Measurements from ENCODE around the gene AP1M1. TPM values are rescaled to one million over a fixed set of nuclear protein-coding genes. Genes with fewer than 3 reads are reported as not detected.

AP1M1 gene
- total RNA-seq, 2 experiments from 2014 or later, result 100 to 113 TPM

GRCh38 chr19:16185768-16186123 lies 12.0 kb upstream of the AP1M1 start:
- Mint-ChIP-seq H3K4me3 (peak overlapping the region; percentile 98), H3K9me3 (no peaks in the 10 kb centered on the region), H3K4me1 (ENCODE audit: low read depth) (peaks cover 28% of the 10 kb centered on the region), H3K27ac (peak overlapping the region; percentile 94), H3K27me3 (peaks cover 4% of the 10 kb centered on the region), H3K36me3 (peaks cover 25% of the 10 kb centered on the region)
- DNase-seq, result peak; percentile 66
- ChIA-PET CTCF (interaction anchor here (0.6 to 3.2 kb wide), 31 partner anchors 9 to 805 kb away, joined by 3 to 62 read pairs (median 4); partner anchors contain the start of genes AP1M1, RAB8A and TPM4), POLR2A (interaction anchor here (0.8 to 1.9 kb wide), 7 partner anchors 12 to 349 kb away, joined by 3 to 11 read pairs (median 3); partner anchors contain the start of genes AP1M1 and HSH2D)
- intact Hi-C loops (cut with micrococcal nuclease), result loop anchor here (1.0 to 10.0 kb wide), 7 partner anchors 12 to 557 kb away; partner anchors contain the start of genes AP1M1 and RAB8A

- no peak for DNase-seq
- peaks cover 22% of the 10 kb centered on the region for H3K4me1 Mint-ChIP-seq (ENCODE audit: low read depth)
- no peak overlapping the region for H3K4me3 Mint-ChIP-seq
- ChIA-PET POLR2A (no interaction called here), CTCF (interaction anchor here (0.6 to 2.0 kb wide), 3 partner anchors 9 to 495 kb away, joined by 3 to 9 read pairs (median 6); partner anchors contain the start of gene AP1M1)
- H3K27ac Mint-ChIP-seq, result no peak overlapping the region
- intact Hi-C loops (cut with micrococcal nuclease), result loop anchor here (10.0 kb wide), 1 partner anchor 354 kb away; no protein-coding TSS in a partner anchor
- H3K36me3 Mint-ChIP-seq, result peaks cover 36% of the 10 kb centered on the region
- peaks cover 2% of the 10 kb centered on the region for H3K27me3 Mint-ChIP-seq
- H3K9me3 Mint-ChIP-seq, result no peaks in the 10 kb centered on the region
These were observed 9.2 kb upstream of the AP1M1 start for GRCh38 chr19:16188521-16188920.

- Mint-ChIP-seq H3K4me3 (no peak overlapping the region), H3K36me3 (peaks cover 35% of the 10 kb centered on the region), H3K4me1 (ENCODE audit: low read depth) (peaks cover 17% of the 10 kb centered on the region), H3K27me3 (no peaks in the 10 kb centered on the region), H3K27ac (no peak overlapping the region), H3K9me3 (no peaks in the 10 kb centered on the region)
- ChIA-PET POLR2A (no interaction called here), CTCF (interaction anchor here (1.0 kb wide), 1 partner anchor 148 kb away, joined by 3 read pairs; no protein-coding TSS in a partner anchor)
- no peak for DNase-seq
- intact Hi-C loops (cut with micrococcal nuclease), result no loop called here
These were observed 7.5 kb upstream of the AP1M1 start for GRCh38 chr19:16190198-16190597.

GRCh38 chr19:16190736-16191135 lies 7.0 kb upstream of the AP1M1 start:
- no peak for DNase-seq
- no peak overlapping the region for H3K4me3 Mint-ChIP-seq
- intact Hi-C loops (cut with micrococcal nuclease), result no loop called here
- peaks cover 14% of the 10 kb centered on the region for H3K4me1 Mint-ChIP-seq (ENCODE audit: low read depth)
- H3K36me3 Mint-ChIP-seq, result peaks cover 32% of the 10 kb centered on the region
- H3K27ac Mint-ChIP-seq, result no peak overlapping the region
- ChIA-PET CTCF (no interaction called here), POLR2A (no interaction called here)
- no peaks in the 10 kb centered on the region for H3K27me3 Mint-ChIP-seq
- no peaks in the 10 kb centered on the region for H3K9me3 Mint-ChIP-seq

GRCh38 chr19:16191216-16191908 lies 6.3 kb upstream of the AP1M1 start:
- Mint-ChIP-seq H3K27ac (no peak overlapping the region), H3K4me1 (ENCODE audit: low read depth) (peaks cover 13% of the 10 kb centered on the region), H3K4me3 (no peak overlapping the region), H3K27me3 (no peaks in the 10 kb centered on the region), H3K36me3 (peaks cover 32% of the 10 kb centered on the region), H3K9me3 (no peaks in the 10 kb centered on the region)
- intact Hi-C loops (cut with micrococcal nuclease), result no loop called here
- ChIA-PET POLR2A (no interaction called here), CTCF (no interaction called here)
- DNase-seq, result no peak

- Mint-ChIP-seq H3K27me3 (no peaks in the 10 kb centered on the region), H3K9me3 (no peaks in the 10 kb centered on the region), H3K36me3 (peaks cover 22% of the 10 kb centered on the region), H3K27ac (no peak overlapping the region), H3K4me1 (ENCODE audit: low read depth) (peaks cover 7% of the 10 kb centered on the region), H3K4me3 (no peak overlapping the region)
- no peak for DNase-seq
- CTCF ChIA-PET, result interaction anchor here (2.6 kb wide), 1 partner anchor 8 kb away, joined by 14 read pairs; the partner anchor contains the start of gene FAM32A
- POLR2A ChIA-PET, result no interaction called here
- intact Hi-C loops (cut with micrococcal nuclease), result no loop called here
These were observed 4.2 kb upstream of the AP1M1 start for GRCh38 chr19:16193466-16193865.

GRCh38 chr19:16197188-16197621 lies 506 bp upstream of the AP1M1 start:
- H3K36me3 Mint-ChIP-seq, result peaks cover 9% of the 10 kb centered on the region
- ChIA-PET POLR2A (interaction anchor here (1.0 to 1.8 kb wide), 4 partner anchors 9 to 155 kb away, joined by 3 to 11 read pairs (median 4); partner anchors contain the start of genes FAM32A and TPM4), CTCF (interaction anchor here (1.0 to 2.4 kb wide), 6 partner anchors 8 to 179 kb away, joined by 3 to 20 read pairs (median 4); partner anchors contain the start of gene FAM32A)
- intact Hi-C loops (cut with micrococcal nuclease), result loop anchor here (1.0 to 5.0 kb wide), 3 partner anchors 12 to 299 kb away; partner anchors contain the start of genes C19orf44, CALR3 and FAM32A
- no peaks in the 10 kb centered on the region for H3K9me3 Mint-ChIP-seq
- peak overlapping the region; percentile 92 for H3K27ac Mint-ChIP-seq
- DNase-seq, result no peak
- H3K4me3 Mint-ChIP-seq, result peak overlapping the region; percentile 97
- no peaks in the 10 kb centered on the region for H3K27me3 Mint-ChIP-seq
- peaks cover 36% of the 10 kb centered on the region for H3K4me1 Mint-ChIP-seq (ENCODE audit: low read depth)

GRCh38 chr19:16198370-16198651 lies 600 bp downstream of the AP1M1 start:
- Mint-ChIP-seq H3K27ac (peak overlapping the region; percentile 49), H3K36me3 (peaks cover 15% of the 10 kb centered on the region), H3K4me3 (peak overlapping the region; percentile 83), H3K9me3 (no peaks in the 10 kb centered on the region), H3K4me1 (ENCODE audit: low read depth) (peaks cover 43% of the 10 kb centered on the region), H3K27me3 (no peaks in the 10 kb centered on the region)
- POLR2A ChIA-PET, result interaction anchor here (0.6 to 1.8 kb wide), 3 partner anchors 12 to 122 kb away, joined by 3 to 11 read pairs (median 4); partner anchors contain the start of genes FAM32A and TPM4
- CTCF ChIA-PET, result interaction anchor here (0.7 to 2.4 kb wide), 8 partner anchors 10 to 282 kb away, joined by 3 to 20 read pairs (median 4); partner anchors contain the start of gene FAM32A
- intact Hi-C loops (cut with micrococcal nuclease), result loop anchor here (5.0 kb wide), 1 partner anchor 174 kb away; no protein-coding TSS in a partner anchor
- DNase-seq, result no peak

- H3K4me1 Mint-ChIP-seq (ENCODE audit: low read depth), result peaks cover 43% of the 10 kb centered on the region
- ChIA-PET POLR2A (no interaction called here), CTCF (interaction anchor here (2.3 to 2.4 kb wide), 2 partner anchors 14 to 157 kb away, joined by 12 to 20 read pairs; partner anchors contain the start of gene FAM32A)
- peaks cover 23% of the 10 kb centered on the region for H3K36me3 Mint-ChIP-seq
- intact Hi-C loops (cut with micrococcal nuclease), result loop anchor here (5.0 kb wide), 1 partner anchor 173 kb away; no protein-coding TSS in a partner anchor
- H3K27me3 Mint-ChIP-seq, result no peaks in the 10 kb centered on the region
- H3K9me3 Mint-ChIP-seq, result no peaks in the 10 kb centered on the region
- DNase-seq, result no peak
- H3K4me3 Mint-ChIP-seq, result peak overlapping the region; percentile 83
- peak overlapping the region; percentile 49 for H3K27ac Mint-ChIP-seq
These were observed 1.7 kb downstream of the AP1M1 start for GRCh38 chr19:16199275-16199932.

- intact Hi-C loops (cut with micrococcal nuclease), result no loop called here
- H3K9me3 Mint-ChIP-seq, result no peaks in the 10 kb centered on the region
- DNase-seq, result peak; percentile 7
- CTCF ChIA-PET, result no interaction called here
- H3K4me1 Mint-ChIP-seq (ENCODE audit: low read depth), result peaks cover 43% of the 10 kb centered on the region
- H3K4me3 Mint-ChIP-seq, result no peak overlapping the region
- POLR2A ChIA-PET, result no interaction called here
- peak overlapping the region; percentile 21 for H3K27ac Mint-ChIP-seq
- no peaks in the 10 kb centered on the region for H3K27me3 Mint-ChIP-seq
- H3K36me3 Mint-ChIP-seq, result peaks cover 27% of the 10 kb centered on the region
These were observed 2.6 kb downstream of the AP1M1 start for GRCh38 chr19:16200038-16201010.

GRCh38 chr19:16201011-16201391 lies 3.3 kb downstream of the AP1M1 start:
- Mint-ChIP-seq H3K27ac (peak overlapping the region; percentile 14), H3K4me1 (ENCODE audit: low read depth) (peaks cover 43% of the 10 kb centered on the region), H3K36me3 (peaks cover 27% of the 10 kb centered on the region), H3K27me3 (no peaks in the 10 kb centered on the region), H3K4me3 (no peak overlapping the region), H3K9me3 (no peaks in the 10 kb centered on the region)
- peak; percentile 2 for DNase-seq
- CTCF ChIA-PET, result interaction anchor here (1.1 kb wide), 1 partner anchor 16 kb away, joined by 3 read pairs; the partner anchor contains the start of gene FAM32A
- POLR2A ChIA-PET, result no interaction called here
- intact Hi-C loops (cut with micrococcal nuclease), result no loop called here

Data from activated CD4-positive, alpha-beta memory T cell treated with anti-CD3 and anti-CD28 coated beads for 36 hours (primary cell).